K562 (cell line): ENCODE data around the gene CRKL. TPM values are rescaled to one million over a fixed set of nuclear protein-coding genes. Genes with fewer than 3 reads are reported as not detected.

Experiments
- ATAC-seq: fragments of 200-7000 bp; cut with Tn5 transposase; 3 replicates; pipeline ENCODE4 v1.9.1; 2020; ENCODE audit warnings: moderate library complexity
- BruUV-seq: library from RNA; stranded (reverse); fragments of 400-500 nt; replicated peaks from 2 replicates; lab custom pipeline; 2021; lab: Mats Ljungman, UMichigan
- CTCF ChIA-PET: fragments of 300-600 bp; formaldehyde crosslinking; extraction: SDS; loops from one replicate; lab custom pipeline; 2021; ENCODE audit warnings: low intra/inter-chr PET ratio; lab: Yijun Ruan, JAX
- POLR2A ChIA-PET: fragments of 300-600, 350-650 bp; sonication (Branson Sonifier 250); formaldehyde crosslinking; extraction: SDS; loops from one replicate; lab custom pipeline; 2021; ENCODE audit warnings: antibody characterized with exemption, inconsistent platforms; lab: Yijun Ruan, JAX
- DNase-seq, 4 experiments: peaks; one replicate each; pipeline versions ENCODE4 v3.0.0 to v3.0.0-alpha.2; 2011 to 2018; ENCODE audit warnings: low spot score in 3 of 4, mixed read lengths in 3 of 4; ENCODE audit errors: extremely low read depth in 1 of 4
- FAIRE-seq: peaks from 2 replicates; lab custom pipeline; 2011; peaks lifted over from hg19 to GRCh38; lab: Jason Lieb, UNC
- H2AFZ ChIP-seq: 2 replicates; pipeline ENCODE4 v1.6.0; 2011; ENCODE audit warnings: low read depth, low read length, control low read depth, inconsistent platforms
- H3K27ac ChIP-seq: fragments of 200-600 bp; 3 replicates; pipeline ENCODE4 v1.8.0; 2011; ENCODE audit warnings: low read depth, mild to moderate bottlenecking, control low read depth, inconsistent platforms, low read length, moderate library complexity, mixed read lengths; ENCODE audit errors: extremely low read depth
- H3K27me3 ChIP-seq, 2 experiments: fragments of 300-600 bp in 1 of 2; 2 replicates in 1 of 2; 3 replicates in 1 of 2; pipeline versions ENCODE4 v1.6.0 to v1.8.0; 2011; ENCODE audit warnings: inconsistent platforms in 2 of 2, low read length in 2 of 2, mild to moderate bottlenecking in 1 of 2, mixed read lengths in 1 of 2, moderate library complexity in 1 of 2; ENCODE audit not compliant: control insufficient read depth in 2 of 2, insufficient read depth in 2 of 2
- H3K36me3 ChIP-seq: fragments of 300-600 bp; 3 replicates; pipeline ENCODE4 v1.8.0; 2011; ENCODE audit warnings: mild to moderate bottlenecking, low read length, inconsistent platforms; ENCODE audit not compliant: control insufficient read depth, insufficient read depth
- H3K4me1 ChIP-seq, 2 experiments: fragments of 200-600 bp in 1 of 2; replicated peaks in 1 of 2; 2 replicates in 1 of 2; 3 replicates in 1 of 2; pipeline versions ENCODE4 v1.5.1 to v1.8.0; 2011; ENCODE audit warnings: inconsistent platforms in 2 of 2, low read length in 2 of 2, mild to moderate bottlenecking in 1 of 2, mixed read lengths in 1 of 2, moderate library complexity in 1 of 2; ENCODE audit not compliant: control insufficient read depth in 2 of 2, insufficient read depth in 2 of 2
- H3K4me2 ChIP-seq: 2 replicates; pipeline ENCODE4 v1.6.1; 2011; ENCODE audit warnings: low read length, control low read depth, inconsistent platforms, mixed read lengths; ENCODE audit not compliant: insufficient read depth
- H3K4me3 ChIP-seq: fragments of 200-600 bp; sonication (generic), shearing (Covaris generic); 2 replicates; pipeline ENCODE4 v1.5.1; 2016; ENCODE audit warnings: control low read depth, inconsistent platforms
- H3K79me2 ChIP-seq: fragments of 200-600 bp; 3 replicates; pipeline ENCODE4 v1.8.0; 2011; ENCODE audit warnings: low read length, inconsistent platforms; ENCODE audit not compliant: control insufficient read depth, insufficient read depth
- H3K9ac ChIP-seq, 2 experiments: 2 replicates each; pipeline versions ENCODE4 v1.6.0 to v1.6.1; 2011; ENCODE audit warnings: low read depth in 2 of 2, low read length in 2 of 2, control low read depth in 1 of 2, inconsistent platforms in 1 of 2, mild to moderate bottlenecking in 1 of 2, mixed read lengths in 1 of 2; ENCODE audit not compliant: insufficient read depth in 1 of 2
- H3K9me1 ChIP-seq: one replicate; pipeline ENCODE4 v1.6.0; 2011; ENCODE audit warnings: inconsistent platforms, mild to moderate bottlenecking, low read length, moderate library complexity; ENCODE audit not compliant: control insufficient read depth, insufficient read depth
- H3K9me3 ChIP-seq: replicated peaks from 2 replicates; pipeline ENCODE4 v1.5.1; 2011; ENCODE audit warnings: low read depth, low read length, inconsistent platforms; ENCODE audit not compliant: control insufficient read depth, insufficient read depth
- H4K20me1 ChIP-seq: replicated peaks from 2 replicates; pipeline ENCODE4 v1.6.1; 2011; ENCODE audit warnings: low read length, inconsistent platforms, mixed read lengths; ENCODE audit not compliant: control insufficient read depth, insufficient read depth
- EP400 ChIP-seq: fragments of 450-650 bp; IDR thresholded peaks from 2 replicates; pipeline ENCODE4 v1.6.1; 2017; ENCODE audit warnings: antibody characterized with exemption, mild to moderate bottlenecking, moderate library complexity
- GABPB1 ChIP-seq: sonication (generic); formaldehyde crosslinking; IDR thresholded peaks from 2 replicates; pipeline ENCODE4 v1.8.0; 2022; ENCODE audit warnings: mild to moderate bottlenecking, missing genetic modification reagents
- HOXB6 ChIP-seq: fragments of 250-450 bp; sonication (Bioruptor Pico); IDR thresholded peaks from 2 replicates; pipeline ENCODE4 v1.5.1; 2022; ENCODE audit warnings: mild to moderate bottlenecking, borderline replicate concordance
- IRF2 ChIP-seq: sonication (generic); formaldehyde crosslinking; IDR thresholded peaks from 2 replicates; pipeline ENCODE4 v1.8.1; 2022; ENCODE audit warnings: mild to moderate bottlenecking, missing genetic modification reagents
- KDM2B ChIP-seq: fragments of 250-450 bp; sonication (Bioruptor Pico); IDR thresholded peaks from 2 replicates; pipeline ENCODE4 v1.8.0; 2021; ENCODE audit warnings: mild to moderate bottlenecking, moderate library complexity
- MAX ChIP-seq: sonication (generic); formaldehyde crosslinking; IDR thresholded peaks from 2 replicates; pipeline ENCODE4 v1.9.0; 2022; ENCODE audit warnings: mild to moderate bottlenecking, missing genetic modification reagents
- MTA2 ChIP-seq: fragments of 450-650 bp; IDR thresholded peaks from 2 replicates; pipeline ENCODE4 v1.6.1; 2016; ENCODE audit warnings: low read depth
- NCOA4 ChIP-seq: fragments of 450-650 bp; IDR thresholded peaks from 2 replicates; pipeline ENCODE4 v1.6.1; 2018; ENCODE audit warnings: mild to moderate bottlenecking; ENCODE audit not compliant: partially characterized antibody
- POLR2G ChIP-seq: fragments of 200-400 bp; formaldehyde crosslinking; IDR thresholded peaks from 2 replicates; pipeline ENCODE4 v1.6.1; 2017; ENCODE audit warnings: low read depth, mild to moderate bottlenecking, antibody characterized with exemption, low read length, moderate library complexity
- RBM14 ChIP-seq: fragments of 200-400 bp; formaldehyde crosslinking; IDR thresholded peaks from 2 replicates; pipeline ENCODE4 v1.6.1; 2018; ENCODE audit warnings: low read depth, mild to moderate bottlenecking, low read length, moderate library complexity, borderline replicate concordance; ENCODE audit not compliant: insufficient read depth
- RBM25 ChIP-seq: fragments of 200-400 bp; formaldehyde crosslinking; IDR thresholded peaks from 2 replicates; pipeline ENCODE4 v1.6.1; 2018; ENCODE audit warnings: low read length, low read depth, moderate library complexity; ENCODE audit not compliant: severe bottlenecking
- SRSF7 ChIP-seq: fragments of 200-400 bp; formaldehyde crosslinking; optimal IDR thresholded peaks from 2 replicates; pipeline ENCODE3; 2017; ENCODE audit warnings: mild to moderate bottlenecking, low read depth, low read length
- ZFP91 ChIP-seq: sonication (generic); formaldehyde crosslinking; IDR thresholded peaks from 2 replicates; pipeline ENCODE4 v1.8.0; 2022; ENCODE audit warnings: mild to moderate bottlenecking, missing genetic modification reagents
- ZFX ChIP-seq: sonication (generic); formaldehyde crosslinking; IDR thresholded peaks from 2 replicates; pipeline ENCODE4 v1.8.0; 2022; ENCODE audit warnings: mild to moderate bottlenecking, missing genetic modification reagents, moderate library complexity
- ZNF12 ChIP-seq: sonication (generic); formaldehyde crosslinking; IDR thresholded peaks from 2 replicates; pipeline ENCODE4 v1.4.0; 2020; ENCODE audit warnings: mild to moderate bottlenecking, missing genetic modification reagents
- ZNF609 ChIP-seq: sonication (generic); formaldehyde crosslinking; IDR thresholded peaks from 2 replicates; pipeline ENCODE4 v1.8.1; 2023; ENCODE audit warnings: missing genetic modification reagents, mild to moderate bottlenecking, borderline replicate concordance
- WGBS: fragments of 100-300 bp; shearing (Covaris generic); methylation state at CpG from one replicate; pipeline ENCODE4 v1.1.6; 2016; ENCODE audit warnings: low coverage, mixed read lengths; ENCODE audit not compliant: insufficient coverage; ENCODE audit errors: missing lambda C conversion rate; 5-methylcytosine and 5-hydroxymethylcytosine counted together
- in situ Hi-C: fragments of 300-500 bp; cut with MboI; formaldehyde crosslinking; loops from 4 replicates; pipeline ENCODE4 v1.15.0; 2018; ENCODE audit warnings: inconsistent platforms, mixed read lengths
- intact Hi-C: fragments of 100-400 bp; cut with micrococcal nuclease; formaldehyde crosslinking; loops from 2 replicates; pipeline ENCODE4 v1.14.2; 2022
- polyA plus RNA-seq, 8 experiments: library from polyadenylated mRNA; depleted of rRNA in 4 of 8; stranded (reverse) in 5 of 8; unstranded in 3 of 8; fragments of >200 nt; fragmentation: Nextera tagmentation in 2 of 8; fragmentation: Illumina TruSeq in 1 of 8; extraction: Ambion mirVana in 2 of 8; extraction: Trizol in 1 of 8; gene quantifications; 2 replicates each; pipeline versions ENCODE4 v1.2.1 to v1.2.3, GENCODE V29; 2011 to 2014; ENCODE audit warnings: inconsistent platforms in 1 of 8, missing spikeins in 1 of 8
- total RNA-seq, 7 experiments: library from RNA; depleted of rRNA in 6 of 7; stranded (reverse); fragments of >200 nt in 6 of 7; fragmentation: Illumina TruSeq in 2 of 7; extraction: Trizol in 2 of 7; gene quantifications; 2 replicates each; pipeline versions ENCODE4 v1.2.1 to v1.2.3, GENCODE V29; 2011 to 2021; ENCODE audit warnings: low replicate concordance in 1 of 7

Gene CRKL
- total and polyA plus RNA-seq, 9 of the 15 experiments (the other 6 are each of a cell fraction or from before 2014, with no cell fraction given) = 100 to 263 (median 124) TPM

GRCh38 chr22:20953342-20953608 lies 36.1 kb downstream of the CRKL start:
- WGBS = 79% methylated on average over 3 of the region's 3 CpGs
- peaks cover 62% of the 10 kb centered on the region for H3K36me3 ChIP-seq
- no peak overlapping the region for H3K4me3 ChIP-seq
- CTCF ChIA-PET = no interaction called here
- peaks cover 66% of the 10 kb centered on the region for H4K20me1 ChIP-seq
- ATAC-seq = no peak
- no peak overlapping the region for H3K9ac ChIP-seq
- BruUV-seq = no TSS peak
- no peaks in the 10 kb centered on the region for H3K9me3 ChIP-seq
- H2AFZ ChIP-seq = no peak overlapping the region
- H3K27me3 ChIP-seq = no peaks in the 10 kb centered on the region
- peaks cover 4% of the 10 kb centered on the region for H3K9me1 ChIP-seq
- DNase-seq = no peak
- intact Hi-C loops (no loop called here), in situ Hi-C loops (loop anchor here (25.0 kb wide), 1 partner anchor 184 kb away; no protein-coding TSS in a partner anchor)
- peak; percentile 23 for FAIRE-seq
- POLR2A ChIA-PET = interaction anchor here (0.6 to 64.4 kb wide), 11 partner anchors 7 to 150 kb away, joined by 3 to 1556 read pairs (median 18); partner anchors contain the start of genes AIFM3, CRKL and LZTR1
- H3K4me2 ChIP-seq = no peak overlapping the region
- H3K4me1 ChIP-seq = peaks cover 0 to 29% of the 10 kb centered on the region in 2 experiments; a peak in 2 of 5 replicates
- peaks cover 49% of the 10 kb centered on the region for H3K79me2 ChIP-seq
- H3K27ac ChIP-seq = no peak overlapping the region; the same call in 2 of the 3 replicates
- no peak for TF ChIP-seq RBM25
- TF ChIP-seq GABPB1 = peak; percentile 4; the same call in 1 of the 2 replicates
- TF ChIP-seq RBM14 = no peak
- peak; percentile 28 for TF ChIP-seq NCOA4
- TF ChIP-seq ZNF12 (CRISPR knock-in tag) = no peak
- no peak; the same call in 1 of the 2 replicates for TF ChIP-seq POLR2G
- 0 out of 2 replicates have a peak, but pooled peaks have one; percentile 21 for TF ChIP-seq KDM2B
- TF ChIP-seq MAX (CRISPR knock-in tag) = no peak
- TF ChIP-seq ZFX (CRISPR knock-in tag) = 0 out of 2 replicates have a peak, but pooled peaks have one; percentile 10
- TF ChIP-seq ZFP91 (CRISPR knock-in tag) = peak; percentile 35; the same call in 1 of the 2 replicates
- TF ChIP-seq MTA2 = no peak
- TF ChIP-seq SRSF7 = no peak
- TF ChIP-seq ZNF609 (CRISPR knock-in tag) = peak; percentile 91; the same call in 1 of the 2 replicates
- TF ChIP-seq EP400 = no peak
- no peak for TF ChIP-seq HOXB6 (CRISPR knock-in tag)
- no peak for TF ChIP-seq IRF2 (CRISPR knock-in tag)
